ENCODE measurements around the gene ERVH48-1. TPM values are rescaled to one million over a fixed set of nuclear protein-coding genes. Genes with fewer than 3 reads are reported as not detected.
"Not testable (repeated sequence)": the region's sequence is repeated elsewhere in the genome, so short reads cannot be mapped to it uniquely, and the experiment has no call there.

ERVH48-1 gene
- total RNA-seq, 1 donor from 2014 or later: not detected

DNA sequence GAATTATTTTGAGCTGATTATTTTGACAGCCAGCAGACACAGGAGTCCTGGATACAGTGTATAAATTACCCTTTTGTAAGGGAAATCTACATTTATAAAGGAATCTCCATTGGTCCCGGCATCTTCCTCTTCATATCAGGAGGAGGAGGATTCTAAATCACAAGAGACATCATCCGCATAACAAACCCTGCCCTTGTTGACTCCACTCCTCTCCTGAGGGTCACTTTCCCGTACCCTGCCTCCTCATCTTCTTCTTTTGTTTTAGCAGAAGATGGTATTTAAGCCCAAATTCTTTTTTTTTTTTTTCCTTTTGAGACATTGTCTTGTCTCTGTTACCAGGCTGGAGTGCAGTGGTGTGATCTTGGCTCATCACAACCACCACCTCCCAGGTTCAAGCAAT lies 34.3 kb upstream of the ERVH48-1 start:
- Histone ChIP-seq H3K4me2 (no peak overlapping the region), H3K4me1 (no peaks in the 10 kb centered on the region), H3K9me3 (ENCODE audit: low read depth) (no peaks in the 10 kb centered on the region), H3F3A (ENCODE audit: low read depth) (peaks cover 10% of the 10 kb centered on the region), H3K27ac (no peak overlapping the region), H2AFZ (replicated peaks) (no peak overlapping the region), H3K27me3 (no peaks in the 10 kb centered on the region), H3K79me2 (ENCODE audit: low read depth) (no peaks in the 10 kb centered on the region), H3K36me3 (no peaks in the 10 kb centered on the region), H3K9ac (no peak overlapping the region), H4K20me1 (ENCODE audit: low read depth) (no peaks in the 10 kb centered on the region), H3K4me3 (no peak overlapping the region)
- Mint-ChIP-seq H3K4me3 (no peak overlapping the region), H3K4me1 (no peaks in the 10 kb centered on the region), H3K27ac (no peak overlapping the region), H3K9me3 (peaks cover 3% of the 10 kb centered on the region), H3K27me3 (ENCODE audit: insufficient read depth, low read depth) (peaks cover 4% of the 10 kb centered on the region), H3K36me3 (no peaks in the 10 kb centered on the region)
- no peak for DNase-seq (ENCODE audit: low spot score)
- TF ChIP-seq EZH2phosphoT487 (IDR thresholded peaks at IDR 0.05) (no peak), EZH2 (IDR thresholded peaks at IDR 0.05) (no peak)
- TF ChIP-seq, protein P1, sequence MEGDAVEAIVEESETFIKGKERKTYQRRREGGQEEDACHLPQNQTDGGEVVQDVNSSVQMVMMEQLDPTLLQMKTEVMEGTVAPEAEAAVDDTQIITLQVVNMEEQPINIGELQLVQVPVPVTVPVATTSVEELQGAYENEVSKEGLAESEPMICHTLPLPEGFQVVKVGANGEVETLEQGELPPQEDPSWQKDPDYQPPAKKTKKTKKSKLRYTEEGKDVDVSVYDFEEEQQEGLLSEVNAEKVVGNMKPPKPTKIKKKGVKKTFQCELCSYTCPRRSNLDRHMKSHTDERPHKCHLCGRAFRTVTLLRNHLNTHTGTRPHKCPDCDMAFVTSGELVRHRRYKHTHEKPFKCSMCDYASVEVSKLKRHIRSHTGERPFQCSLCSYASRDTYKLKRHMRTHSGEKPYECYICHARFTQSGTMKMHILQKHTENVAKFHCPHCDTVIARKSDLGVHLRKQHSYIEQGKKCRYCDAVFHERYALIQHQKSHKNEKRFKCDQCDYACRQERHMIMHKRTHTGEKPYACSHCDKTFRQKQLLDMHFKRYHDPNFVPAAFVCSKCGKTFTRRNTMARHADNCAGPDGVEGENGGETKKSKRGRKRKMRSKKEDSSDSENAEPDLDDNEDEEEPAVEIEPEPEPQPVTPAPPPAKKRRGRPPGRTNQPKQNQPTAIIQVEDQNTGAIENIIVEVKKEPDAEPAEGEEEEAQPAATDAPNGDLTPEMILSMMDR (IDR thresholded peaks at IDR 0.05): no peak

DNA sequence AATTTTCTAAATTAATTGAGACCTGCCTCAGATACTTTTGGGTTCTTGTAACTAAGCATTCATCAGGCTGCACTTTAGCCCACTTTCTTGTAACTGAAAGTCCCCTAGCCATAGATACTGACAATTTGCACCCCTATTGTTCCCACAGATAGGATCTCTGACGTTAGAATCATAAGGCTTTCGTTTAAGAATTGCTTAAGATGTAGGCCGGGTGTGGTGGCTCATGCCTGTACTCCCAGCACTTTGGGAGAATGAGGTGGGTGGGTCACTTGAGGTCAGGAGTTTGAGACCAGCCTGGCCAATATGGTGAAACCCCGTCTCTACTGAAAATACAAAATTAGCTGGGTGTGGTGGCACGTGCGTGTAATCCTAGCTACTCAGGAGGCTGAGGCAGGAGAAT lies 32.7 kb upstream of the ERVH48-1 start:
- H3K4me1 Mint-ChIP-seq; H3K27me3 Mint-ChIP-seq (ENCODE audit: insufficient read depth, low read depth); H3K27ac ChIP-seq: not testable (repeated sequence)

DNA sequence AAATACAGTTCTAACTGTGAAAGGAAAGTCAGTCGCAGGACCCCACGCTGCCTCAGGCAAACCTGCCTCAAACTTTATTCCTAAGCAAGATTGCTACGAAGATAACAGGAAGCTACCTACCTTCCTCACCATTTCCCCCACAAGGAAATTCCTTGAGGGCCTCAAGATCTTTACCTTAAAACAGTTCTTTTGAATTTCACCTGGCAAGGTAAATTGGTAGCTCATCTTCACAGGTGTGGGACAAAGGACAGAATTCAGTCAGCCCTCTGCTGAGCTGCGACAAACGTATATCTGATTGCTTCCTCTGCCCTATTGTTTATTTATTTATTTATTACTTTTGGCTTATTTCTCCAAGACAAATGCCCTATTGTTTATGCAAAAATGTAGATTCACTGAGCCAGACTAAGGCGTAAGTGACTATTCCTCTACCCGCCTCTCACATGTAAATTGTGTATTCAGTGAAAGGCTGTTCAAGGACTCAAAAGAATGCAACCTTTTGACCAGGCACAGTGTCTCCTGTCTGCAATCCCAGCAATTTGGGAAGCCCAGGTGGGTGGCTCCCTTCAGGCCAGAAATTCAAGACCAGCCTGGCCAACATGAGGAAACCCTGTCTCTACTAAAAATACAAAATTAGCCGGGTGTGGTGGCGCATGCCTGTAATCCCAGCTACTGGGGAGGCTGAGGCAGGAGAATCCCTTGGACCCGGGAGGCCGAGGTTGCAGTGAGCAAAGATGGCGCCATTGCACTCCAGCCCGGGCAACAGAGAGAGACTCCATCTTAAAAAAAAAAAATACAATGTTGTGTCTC lies 31.6 kb upstream of the ERVH48-1 start:
- Mint-ChIP-seq H3K36me3 (no peaks in the 10 kb centered on the region), H3K4me3 (no peak overlapping the region), H3K27me3 (ENCODE audit: insufficient read depth, low read depth) (no peaks in the 10 kb centered on the region), H3K27ac (no peak overlapping the region), H3K9me3 (peaks cover 3% of the 10 kb centered on the region), H3K4me1 (no peaks in the 10 kb centered on the region)
- Histone ChIP-seq H3K4me3 (no peak overlapping the region), H3K79me2 (ENCODE audit: low read depth) (no peaks in the 10 kb centered on the region), H2AFZ (replicated peaks) (no peak overlapping the region), H3K36me3 (no peaks in the 10 kb centered on the region), H3K4me2 (no peak overlapping the region), H3K9me3 (ENCODE audit: low read depth) (no peaks in the 10 kb centered on the region), H3F3A (ENCODE audit: low read depth) (peaks cover 7% of the 10 kb centered on the region), H3K27me3 (no peaks in the 10 kb centered on the region), H3K4me1 (no peaks in the 10 kb centered on the region), H4K20me1 (ENCODE audit: low read depth) (no peaks in the 10 kb centered on the region), H3K27ac (no peak overlapping the region), H3K9ac (no peak overlapping the region)
- no peak for DNase-seq (ENCODE audit: low spot score)
- no peak for TF ChIP-seq EZH2phosphoT487 (IDR thresholded peaks at IDR 0.05)
- no peak for TF ChIP-seq EZH2 (IDR thresholded peaks at IDR 0.05)
- TF ChIP-seq, protein P1 (IDR thresholded peaks at IDR 0.05): no peak

More for the DNA sequence above, 32.7 kb upstream of the ERVH48-1 start:
- H3K9ac ChIP-seq; H3K79me2 ChIP-seq (ENCODE audit: low read depth); H4K20me1 ChIP-seq (ENCODE audit: low read depth); H3K4me1 ChIP-seq; H3K9me3 Mint-ChIP-seq; H3K36me3 Mint-ChIP-seq; H3F3A ChIP-seq (ENCODE audit: low read depth); H3K27me3 ChIP-seq; H3K4me3 Mint-ChIP-seq; H3K4me3 ChIP-seq; H3K4me2 ChIP-seq; H2AFZ ChIP-seq (replicated peaks); DNase-seq (ENCODE audit: low spot score); H3K36me3 ChIP-seq; H3K27ac Mint-ChIP-seq; H3K9me3 ChIP-seq (ENCODE audit: low read depth): not testable (repeated sequence)

DNA sequence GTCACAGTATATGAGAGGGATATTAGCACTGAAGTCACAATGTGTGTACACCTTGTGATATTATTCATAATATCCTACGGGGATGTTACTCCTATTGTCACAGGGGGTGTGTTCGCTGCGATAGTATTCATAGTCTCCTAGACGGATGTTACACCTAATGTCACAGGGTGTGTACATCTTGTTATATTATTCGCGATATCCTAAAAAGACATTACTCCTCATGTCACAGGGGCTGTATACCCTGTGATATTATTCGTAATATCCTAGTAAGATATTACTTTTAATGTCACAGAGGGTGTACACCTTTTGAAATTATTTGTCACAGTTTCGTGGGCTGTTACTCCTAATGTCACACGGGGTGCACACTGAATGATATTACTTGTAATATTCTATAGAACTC lies 25.8 kb upstream of the ERVH48-1 start:
- H3K27ac ChIP-seq; DNase-seq (ENCODE audit: low spot score); H3K9ac ChIP-seq; H3K27me3 Mint-ChIP-seq (ENCODE audit: insufficient read depth, low read depth); H3K4me1 ChIP-seq; H3F3A ChIP-seq (ENCODE audit: low read depth); H3K4me2 ChIP-seq; H3K79me2 ChIP-seq (ENCODE audit: low read depth); H3K9me3 Mint-ChIP-seq; H2AFZ ChIP-seq (replicated peaks); H4K20me1 ChIP-seq (ENCODE audit: low read depth); H3K36me3 Mint-ChIP-seq; H3K4me3 ChIP-seq; H3K36me3 ChIP-seq; H3K4me1 Mint-ChIP-seq; H3K4me3 Mint-ChIP-seq; H3K27me3 ChIP-seq; H3K27ac Mint-ChIP-seq; H3K9me3 ChIP-seq (ENCODE audit: low read depth): not testable (repeated sequence)

DNA sequence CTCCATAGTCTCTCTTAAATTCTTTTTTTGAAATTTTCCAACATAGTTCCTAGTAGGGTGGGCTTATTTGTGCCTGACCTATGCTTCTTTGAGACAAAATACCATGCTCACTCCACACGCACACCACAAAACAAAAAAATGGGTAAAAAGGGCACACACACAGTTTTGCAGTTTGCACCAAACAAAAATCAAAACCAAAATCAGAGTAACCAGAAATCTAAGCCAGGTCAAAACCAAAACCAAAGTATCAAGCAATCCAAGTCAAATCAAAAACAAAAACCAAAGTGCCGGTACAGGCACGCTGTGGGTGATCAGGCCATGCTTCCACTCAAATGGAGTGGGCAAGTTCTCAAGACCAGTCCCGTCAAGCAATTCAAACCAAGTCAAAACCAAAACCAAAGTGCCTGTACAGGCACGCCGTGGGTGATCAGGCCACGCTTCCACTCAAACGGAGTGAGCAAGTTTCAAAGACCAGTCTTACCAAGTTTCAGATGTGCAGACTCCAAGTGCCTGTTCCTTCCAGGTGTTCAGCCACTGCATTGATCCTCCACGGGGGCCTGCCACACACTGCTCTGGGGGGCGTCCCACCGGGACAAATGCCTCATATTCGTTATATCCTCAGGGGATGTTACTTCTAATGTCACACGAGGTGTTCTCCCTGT lies 23.8 kb upstream of the ERVH48-1 start:
- H3F3A ChIP-seq (ENCODE audit: low read depth); H3K27ac ChIP-seq; H3K4me1 ChIP-seq; H3K9me3 ChIP-seq (ENCODE audit: low read depth); H3K27ac Mint-ChIP-seq; H3K4me2 ChIP-seq; H3K27me3 Mint-ChIP-seq (ENCODE audit: insufficient read depth, low read depth); DNase-seq (ENCODE audit: low spot score); H3K36me3 Mint-ChIP-seq; H3K9ac ChIP-seq; H3K4me1 Mint-ChIP-seq; H2AFZ ChIP-seq (replicated peaks); H3K36me3 ChIP-seq; H3K79me2 ChIP-seq (ENCODE audit: low read depth); H3K4me3 Mint-ChIP-seq; H3K9me3 Mint-ChIP-seq; H3K27me3 ChIP-seq; H3K4me3 ChIP-seq; H4K20me1 ChIP-seq (ENCODE audit: low read depth): not testable (repeated sequence)

All from neural progenitor cell (in vitro differentiated cells).